ENCODE results near the gene SMYD3. TPM values are rescaled to one million over a fixed set of nuclear protein-coding genes. Genes with fewer than 3 reads are reported as not detected.

Gene SMYD3
- polyA plus RNA-seq, 1 donor from 2014 or later: 48.6 TPM

DNA sequence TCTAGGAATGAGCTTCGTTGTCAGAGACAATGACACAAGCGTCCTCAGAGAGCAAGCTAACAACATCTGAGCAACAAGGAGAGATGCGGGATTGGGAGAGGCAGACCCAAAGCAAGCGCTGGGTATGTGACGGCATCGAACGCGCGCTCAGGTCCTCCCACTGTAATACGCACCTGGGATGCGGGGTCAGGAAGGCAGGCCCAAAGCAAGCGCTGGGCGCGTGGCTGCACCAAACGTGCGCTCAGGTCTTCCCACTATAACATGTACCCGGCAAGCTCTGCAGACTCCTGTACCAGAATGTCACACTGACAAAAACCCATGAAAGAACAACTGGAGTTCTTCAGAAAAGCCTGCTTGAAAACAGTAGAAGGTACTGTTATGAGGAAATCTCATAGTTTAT lies 653.8 kb downstream of the SMYD3 start:
- H3K9me3 ChIP-seq (ENCODE audit: low read length): no peaks in the 10 kb centered on the region
- no peak overlapping the region for H3K4me2 ChIP-seq (ENCODE audit: low read length)
- no peak overlapping the region for H2AFZ ChIP-seq (ENCODE audit: low read depth, low read length)
- H3K9me2 ChIP-seq (ENCODE audit: insufficient read depth, low read length): no peaks in the 10 kb centered on the region
- no peaks in the 10 kb centered on the region for H3K36me3 ChIP-seq (ENCODE audit: insufficient read depth, low read length)
- no peaks in the 10 kb centered on the region for H3K27me3 ChIP-seq (ENCODE audit: insufficient read depth, low read depth, low read length)
- H3K4me3 ChIP-seq (ENCODE audit: low read length): no peak overlapping the region
- H4K20me1 ChIP-seq (ENCODE audit: insufficient read depth): no peaks in the 10 kb centered on the region
- no peak for TF ChIP-seq POLR2AphosphoS5 (IDR thresholded peaks at IDR 0.05)
- TF ChIP-seq EZH2 (IDR thresholded peaks at IDR 0.05; ENCODE audit: borderline replicate concordance, insufficient read depth, low read length, poor library complexity, severe bottlenecking): no peak
- no peak for TF ChIP-seq MXI1 (conservative IDR thresholded peaks at IDR 0.05; ENCODE audit: poor library complexity, severe bottlenecking)
- TF ChIP-seq, protein P1, sequence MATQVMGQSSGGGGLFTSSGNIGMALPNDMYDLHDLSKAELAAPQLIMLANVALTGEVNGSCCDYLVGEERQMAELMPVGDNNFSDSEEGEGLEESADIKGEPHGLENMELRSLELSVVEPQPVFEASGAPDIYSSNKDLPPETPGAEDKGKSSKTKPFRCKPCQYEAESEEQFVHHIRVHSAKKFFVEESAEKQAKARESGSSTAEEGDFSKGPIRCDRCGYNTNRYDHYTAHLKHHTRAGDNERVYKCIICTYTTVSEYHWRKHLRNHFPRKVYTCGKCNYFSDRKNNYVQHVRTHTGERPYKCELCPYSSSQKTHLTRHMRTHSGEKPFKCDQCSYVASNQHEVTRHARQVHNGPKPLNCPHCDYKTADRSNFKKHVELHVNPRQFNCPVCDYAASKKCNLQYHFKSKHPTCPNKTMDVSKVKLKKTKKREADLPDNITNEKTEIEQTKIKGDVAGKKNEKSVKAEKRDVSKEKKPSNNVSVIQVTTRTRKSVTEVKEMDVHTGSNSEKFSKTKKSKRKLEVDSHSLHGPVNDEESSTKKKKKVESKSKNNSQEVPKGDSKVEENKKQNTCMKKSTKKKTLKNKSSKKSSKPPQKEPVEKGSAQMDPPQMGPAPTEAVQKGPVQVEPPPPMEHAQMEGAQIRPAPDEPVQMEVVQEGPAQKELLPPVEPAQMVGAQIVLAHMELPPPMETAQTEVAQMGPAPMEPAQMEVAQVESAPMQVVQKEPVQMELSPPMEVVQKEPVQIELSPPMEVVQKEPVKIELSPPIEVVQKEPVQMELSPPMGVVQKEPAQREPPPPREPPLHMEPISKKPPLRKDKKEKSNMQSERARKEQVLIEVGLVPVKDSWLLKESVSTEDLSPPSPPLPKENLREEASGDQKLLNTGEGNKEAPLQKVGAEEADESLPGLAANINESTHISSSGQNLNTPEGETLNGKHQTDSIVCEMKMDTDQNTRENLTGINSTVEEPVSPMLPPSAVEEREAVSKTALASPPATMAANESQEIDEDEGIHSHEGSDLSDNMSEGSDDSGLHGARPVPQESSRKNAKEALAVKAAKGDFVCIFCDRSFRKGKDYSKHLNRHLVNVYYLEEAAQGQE (IDR thresholded peaks at IDR 0.05; ENCODE audit: borderline replicate concordance): no peak
- no peak for TF ChIP-seq TAF1 (IDR thresholded peaks at IDR 0.05; ENCODE audit: low read depth)
- TF ChIP-seq RAD21 (conservative IDR thresholded peaks at IDR 0.05): no peak
- TF ChIP-seq SMC3 (conservative IDR thresholded peaks at IDR 0.05; ENCODE audit: poor library complexity): no peak
- H3K79me2 ChIP-seq (replicated peaks; ENCODE audit: insufficient read depth, low read length): no peaks in the 10 kb centered on the region
- no peaks in the 10 kb centered on the region for H3F3A ChIP-seq (ENCODE audit: insufficient read depth, low read length, poor library complexity, severe bottlenecking)
- no peak overlapping the region for H3K27ac ChIP-seq (ENCODE audit: low read length)
- no peak overlapping the region for H3K9ac ChIP-seq (ENCODE audit: low read length)

DNA sequence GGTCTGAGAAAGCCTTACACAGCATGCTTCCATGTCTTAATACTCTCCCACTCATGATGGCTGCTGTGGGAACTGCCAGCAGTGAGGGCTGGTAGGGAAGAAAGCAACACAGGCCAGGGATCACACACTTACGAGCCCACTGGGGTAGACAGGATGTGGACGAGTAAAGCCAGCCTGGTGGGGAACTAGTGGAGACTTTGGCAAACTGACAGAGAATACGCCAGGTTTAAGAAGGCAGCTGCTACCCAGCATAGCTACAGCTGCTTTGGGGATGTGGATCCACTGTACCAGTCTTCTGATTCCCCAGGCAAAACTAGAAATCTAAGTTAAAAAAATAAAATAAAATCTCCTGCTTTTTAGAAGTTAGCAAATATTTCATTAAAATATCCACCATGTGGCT lies 664.0 kb downstream of the SMYD3 start:
- no peaks in the 10 kb centered on the region for H3K27me3 ChIP-seq (ENCODE audit: insufficient read depth, low read depth, low read length)
- no peak overlapping the region for H3K4me2 ChIP-seq (ENCODE audit: low read length)
- no peak overlapping the region for H3K9ac ChIP-seq (ENCODE audit: low read length)
- TF ChIP-seq MXI1 (conservative IDR thresholded peaks at IDR 0.05; ENCODE audit: poor library complexity, severe bottlenecking): no peak
- TF ChIP-seq EP300 (conservative IDR thresholded peaks at IDR 0.05; ENCODE audit: poor library complexity, severe bottlenecking): no peak
- TF ChIP-seq POLR2AphosphoS5 (IDR thresholded peaks at IDR 0.05): no peak
- TF ChIP-seq, protein P1 (IDR thresholded peaks at IDR 0.05; ENCODE audit: borderline replicate concordance): no peak
- H3K9me3 ChIP-seq (ENCODE audit: low read length): no peaks in the 10 kb centered on the region
- H3F3A ChIP-seq (ENCODE audit: insufficient read depth, low read length, poor library complexity, severe bottlenecking): no peaks in the 10 kb centered on the region
- H4K20me1 ChIP-seq (ENCODE audit: insufficient read depth): no peaks in the 10 kb centered on the region
- H3K27ac ChIP-seq (ENCODE audit: low read length): no peak overlapping the region
- H3K4me3 ChIP-seq (ENCODE audit: low read length): no peak overlapping the region
- no peaks in the 10 kb centered on the region for H3K79me2 ChIP-seq (replicated peaks; ENCODE audit: insufficient read depth, low read length)
- H3K9me2 ChIP-seq (ENCODE audit: insufficient read depth, low read length): no peaks in the 10 kb centered on the region
- no peak overlapping the region for H2AFZ ChIP-seq (ENCODE audit: low read depth, low read length)
- H3K36me3 ChIP-seq (ENCODE audit: insufficient read depth, low read length): no peaks in the 10 kb centered on the region

Data from neural cell (in vitro differentiated cells).